GM12878 (cell line): ENCODE results near the gene KASH5. TPM values are rescaled to one million over a fixed set of nuclear protein-coding genes. Genes with fewer than 3 reads are reported as not detected.

ENCODE experiments used
- ASH2L ChIP-seq: fragments of 300-600, 200-600 bp; sonication (generic); IDR thresholded peaks from 2 replicates; pipeline ENCODE4 v1.6.1; 2017; ENCODE audit warnings: low read depth, mild to moderate bottlenecking, borderline replicate concordance
- BCL11A ChIP-seq: IDR thresholded peaks from 2 replicates; pipeline ENCODE4 v1.6.1; 2011; ENCODE audit warnings: low read depth, low read length
- BMI1 ChIP-seq: fragments of 450-650 bp; IDR thresholded peaks from 2 replicates; pipeline ENCODE4 v1.6.1; 2016; ENCODE audit warnings: mild to moderate bottlenecking, moderate library complexity, borderline replicate concordance
- E2F8 ChIP-seq: fragments of 450-650 bp; IDR thresholded peaks from 2 replicates; pipeline ENCODE4 v1.6.1; 2018; ENCODE audit warnings: mild to moderate bottlenecking, low read depth, moderate library complexity; ENCODE audit not compliant: partially characterized antibody
- GABPA ChIP-seq: IDR thresholded peaks from 2 replicates; pipeline ENCODE4 v1.6.1; 2014; ENCODE audit warnings: antibody characterized with exemption, low read depth, mild to moderate bottlenecking, inconsistent platforms
- KDM1A ChIP-seq: fragments of 200-600 bp; sonication (generic); IDR thresholded peaks from 2 replicates; pipeline ENCODE4 v1.6.1; 2016; ENCODE audit warnings: borderline replicate concordance
- MAX ChIP-seq: IDR thresholded peaks from 2 replicates; pipeline ENCODE4 v1.6.1; 2012; ENCODE audit warnings: low read depth, low read length, improper control_type of control experiment
- MXI1 ChIP-seq: fragments of 150-350 bp; IDR thresholded peaks from 2 replicates; pipeline ENCODE4 v1.6.1; 2011; ENCODE audit warnings: low read depth, mild to moderate bottlenecking, inconsistent platforms, low read length, improper control_type of control experiment
- NKRF ChIP-seq: fragments of 450-650 bp; conservative IDR thresholded peaks from 2 replicates; pipeline ENCODE4 v1.6.1; 2017; ENCODE audit warnings: mild to moderate bottlenecking, moderate library complexity
- POLR2AphosphoS2 ChIP-seq: IDR thresholded peaks from 2 replicates; pipeline ENCODE4 v1.6.1; 2011; ENCODE audit warnings: low read depth, mild to moderate bottlenecking, low read length, improper control_type of control experiment, moderate library complexity
- POU2F2 ChIP-seq: IDR thresholded peaks from 3 replicates; pipeline ENCODE4 v1.6.1; 2011; ENCODE audit warnings: low read depth, mild to moderate bottlenecking, low read length, borderline replicate concordance
- RELA ChIP-seq: fragments of 450-650 bp; IDR thresholded peaks from 2 replicates; pipeline ENCODE4 v1.8.0; 2014; ENCODE audit warnings: borderline replicate concordance; ENCODE audit not compliant: partially characterized antibody
- STAT1 ChIP-seq: fragments of 450-650 bp; conservative IDR thresholded peaks from 2 replicates; pipeline ENCODE4 v1.6.1; 2014; ENCODE audit warnings: antibody characterized with exemption, mild to moderate bottlenecking
- TAF1 ChIP-seq: IDR thresholded peaks from 2 replicates; pipeline ENCODE4 v1.6.1; 2011; ENCODE audit warnings: mild to moderate bottlenecking, low read depth, low read length, borderline replicate concordance
- TARDBP ChIP-seq: IDR thresholded peaks from 2 replicates; pipeline ENCODE4 v1.6.1; 2016; ENCODE audit warnings: borderline replicate concordance
- TCF7 ChIP-seq: IDR thresholded peaks from 2 replicates; pipeline ENCODE4 v1.6.1; 2014; ENCODE audit warnings: antibody characterized with exemption, borderline replicate concordance
- ZNF207 ChIP-seq: fragments of 450-650 bp; IDR thresholded peaks from 2 replicates; pipeline ENCODE4 v1.6.1; 2014; ENCODE audit warnings: antibody characterized with exemption, mild to moderate bottlenecking, borderline replicate concordance
- polyA plus RNA-seq, 11 experiments: library from polyadenylated mRNA; depleted of rRNA in 4 of 11; unstranded in 6 of 11; stranded (reverse) in 5 of 11; fragments of >200 nt; fragmentation: Nextera tagmentation in 4 of 11; fragmentation: Illumina TruSeq in 1 of 11; extraction: Ambion mirVana in 4 of 11; extraction: Trizol in 1 of 11; gene quantifications; 1 replicate in 1 of 11; 2 replicates in 10 of 11; pipeline versions ENCODE4 v1.2.1 to v1.2.3, GENCODE V29; 2011 to 2016; ENCODE audit warnings: inconsistent platforms in 2 of 11, missing spikeins in 2 of 11, low read depth in 1 of 11
- total RNA-seq, 4 experiments: library from RNA; depleted of rRNA in 3 of 4; stranded (reverse); fragments of >200 nt in 3 of 4; fragmentation: Illumina TruSeq in 1 of 4; extraction: Trizol in 1 of 4; gene quantifications; 2 replicates each; pipeline versions ENCODE4 v1.2.1 to v1.2.3, GENCODE V29; 2013 to 2021
- TF ChIP-seq, protein P1 (sequence below): fragments of 450-650 bp; IDR thresholded peaks from 2 replicates; pipeline ENCODE4 v1.6.1; 2016; ENCODE audit warnings: mild to moderate bottlenecking
- TF ChIP-seq, protein P2 (sequence below): fragments of 450-650 bp; IDR thresholded peaks from 2 replicates; pipeline ENCODE4 v1.6.1; 2017; ENCODE audit warnings: low read depth, mild to moderate bottlenecking, moderate library complexity
- TF ChIP-seq, protein P3 (sequence below): fragments of 450-650 bp; IDR thresholded peaks from 2 replicates; pipeline ENCODE4 v1.6.1; 2018; ENCODE audit warnings: borderline replicate concordance, mild to moderate bottlenecking; ENCODE audit not compliant: partially characterized antibody

KASH5 gene
- total and polyA plus RNA-seq, 10 of the 15 experiments (the other 5 are each of a cell fraction or from before 2014, with no cell fraction given), result 0.03 to 0.06 (median 0.05) TPM; not detected in 7

- no peak for TF ChIP-seq MAX
- 0 out of 2 replicates have a peak, but pooled peaks have one; percentile 25 for TF ChIP-seq POLR2AphosphoS2
- no peak for TF ChIP-seq TAF1
- TF ChIP-seq STAT1, result no peak
- TF ChIP-seq, protein P1, sequence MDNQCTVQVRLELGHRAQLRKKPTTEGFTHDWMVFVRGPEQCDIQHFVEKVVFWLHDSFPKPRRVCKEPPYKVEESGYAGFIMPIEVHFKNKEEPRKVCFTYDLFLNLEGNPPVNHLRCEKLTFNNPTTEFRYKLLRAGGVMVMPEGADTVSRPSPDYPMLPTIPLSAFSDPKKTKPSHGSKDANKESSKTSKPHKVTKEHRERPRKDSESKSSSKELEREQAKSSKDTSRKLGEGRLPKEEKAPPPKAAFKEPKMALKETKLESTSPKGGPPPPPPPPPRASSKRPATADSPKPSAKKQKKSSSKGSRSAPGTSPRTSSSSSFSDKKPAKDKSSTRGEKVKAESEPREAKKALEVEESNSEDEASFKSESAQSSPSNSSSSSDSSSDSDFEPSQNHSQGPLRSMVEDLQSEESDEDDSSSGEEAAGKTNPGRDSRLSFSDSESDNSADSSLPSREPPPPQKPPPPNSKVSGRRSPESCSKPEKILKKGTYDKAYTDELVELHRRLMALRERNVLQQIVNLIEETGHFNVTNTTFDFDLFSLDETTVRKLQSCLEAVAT, result peak; percentile 90
- TF ChIP-seq POU2F2, result no peak
- TF ChIP-seq BCL11A, result no peak
- 0 out of 2 replicates have a peak, but pooled peaks have one; percentile 7 for TF ChIP-seq ZNF207
- no peak for TF ChIP-seq TARDBP
- no peak for TF ChIP-seq RELA
- no peak for TF ChIP-seq KDM1A
- TF ChIP-seq BMI1, result no peak
- no peak for TF ChIP-seq NKRF
- TF ChIP-seq, protein P2, sequence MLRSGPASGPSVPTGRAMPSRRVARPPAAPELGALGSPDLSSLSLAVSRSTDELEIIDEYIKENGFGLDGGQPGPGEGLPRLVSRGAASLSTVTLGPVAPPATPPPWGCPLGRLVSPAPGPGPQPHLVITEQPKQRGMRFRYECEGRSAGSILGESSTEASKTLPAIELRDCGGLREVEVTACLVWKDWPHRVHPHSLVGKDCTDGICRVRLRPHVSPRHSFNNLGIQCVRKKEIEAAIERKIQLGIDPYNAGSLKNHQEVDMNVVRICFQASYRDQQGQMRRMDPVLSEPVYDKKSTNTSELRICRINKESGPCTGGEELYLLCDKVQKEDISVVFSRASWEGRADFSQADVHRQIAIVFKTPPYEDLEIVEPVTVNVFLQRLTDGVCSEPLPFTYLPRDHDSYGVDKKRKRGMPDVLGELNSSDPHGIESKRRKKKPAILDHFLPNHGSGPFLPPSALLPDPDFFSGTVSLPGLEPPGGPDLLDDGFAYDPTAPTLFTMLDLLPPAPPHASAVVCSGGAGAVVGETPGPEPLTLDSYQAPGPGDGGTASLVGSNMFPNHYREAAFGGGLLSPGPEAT, result 0 out of 2 replicates have a peak, but pooled peaks have one; percentile 13
- TF ChIP-seq GABPA, result peak; percentile 60
- TF ChIP-seq TCF7, result no peak
- TF ChIP-seq, protein P3, sequence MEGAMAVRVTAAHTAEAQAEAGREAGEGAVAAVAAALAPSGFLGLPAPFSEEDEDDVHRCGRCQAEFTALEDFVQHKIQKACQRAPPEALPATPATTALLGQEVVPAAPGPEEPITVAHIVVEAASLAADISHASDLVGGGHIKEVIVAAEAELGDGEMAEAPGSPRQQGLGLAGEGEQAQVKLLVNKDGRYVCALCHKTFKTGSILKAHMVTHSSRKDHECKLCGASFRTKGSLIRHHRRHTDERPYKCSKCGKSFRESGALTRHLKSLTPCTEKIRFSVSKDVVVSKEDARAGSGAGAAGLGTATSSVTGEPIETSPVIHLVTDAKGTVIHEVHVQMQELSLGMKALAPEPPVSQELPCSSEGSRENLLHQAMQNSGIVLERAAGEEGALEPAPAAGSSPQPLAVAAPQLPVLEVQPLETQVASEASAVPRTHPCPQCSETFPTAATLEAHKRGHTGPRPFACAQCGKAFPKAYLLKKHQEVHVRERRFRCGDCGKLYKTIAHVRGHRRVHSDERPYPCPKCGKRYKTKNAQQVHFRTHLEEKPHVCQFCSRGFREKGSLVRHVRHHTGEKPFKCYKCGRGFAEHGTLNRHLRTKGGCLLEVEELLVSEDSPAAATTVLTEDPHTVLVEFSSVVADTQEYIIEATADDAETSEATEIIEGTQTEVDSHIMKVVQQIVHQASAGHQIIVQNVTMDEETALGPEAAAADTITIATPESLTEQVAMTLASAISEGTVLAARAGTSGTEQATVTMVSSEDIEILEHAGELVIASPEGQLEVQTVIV, result no peak
- TF ChIP-seq E2F8, result no peak
- no peak for TF ChIP-seq ASH2L
- no peak for TF ChIP-seq MXI1
These were observed 65.8 kb downstream of the KASH5 start (continued) for GRCh38 chr19:49453757-49454240.
